ENCODE data around the gene KATNB1. TPM values are rescaled to one million over a fixed set of nuclear protein-coding genes. Genes with fewer than 3 reads are reported as not detected.
A peak's percentile ranks its signal among the peaks of the same experiment; 100 is the strongest.

Gene KATNB1
- polyA plus RNA-seq, 3 donors, result 16.9 to 35.6 (median 17.7) TPM

- H3K9me3 Mint-ChIP-seq, result no peaks in the 10 kb centered on the region
- 100% methylated on average over 1 of the region's 3 CpGs for WGBS (ENCODE audit: insufficient coverage)
- Histone ChIP-seq H3K4me3 (replicated peaks in 1 of 3; ENCODE audit: low read depth in 2 of 3, low read length in 3 of 3) (no peak overlapping the region), H3K9ac (ENCODE audit: insufficient read depth, low read length, poor library complexity, severe bottlenecking) (no peak overlapping the region), H2AFZ (ENCODE audit: insufficient read depth, low read depth, low read length, poor library complexity, severe bottlenecking) (no peak overlapping the region), H4K20me1 (ENCODE audit: insufficient read depth, low read length) (no peaks in the 10 kb centered on the region), H3K4me2 (replicated peaks; ENCODE audit: extremely low read depth, low read length, poor library complexity, severe bottlenecking) (no peak overlapping the region), H3K79me2 (ENCODE audit: insufficient read depth, low read length) (no peaks in the 10 kb centered on the region), H3K27me3 (ENCODE audit: control insufficient read depth in 2 of 2, insufficient read depth in 2 of 2, low read length in 2 of 2) (no peaks in the 10 kb centered on the region), H3K36me3 (replicated peaks in 1 of 2; ENCODE audit: control insufficient read depth in 1 of 2, insufficient read depth in 2 of 2, low read length in 2 of 2) (peaks cover 34 to 51% of the 10 kb centered on the region in 2 donors), H3K4me1 (ENCODE audit: control insufficient read depth in 1 of 2, insufficient read depth in 2 of 2, low read length in 2 of 2) (no peaks in the 10 kb centered on the region), H3K27ac (ENCODE audit: low read depth in 1 of 2, low read length in 2 of 2) (no peak overlapping the region), H3K9me3 (replicated peaks in 1 of 2; ENCODE audit: control insufficient read depth in 1 of 2, insufficient read depth in 1 of 2, low read length in 2 of 2) (no peaks in the 10 kb centered on the region)
- DNase-seq, result no peak
- intact Hi-C loops (cut with micrococcal nuclease), result no loop called here
- no peak for TF ChIP-seq CTCF (IDR thresholded peaks at IDR 0.05)
- no peaks in the 10 kb centered on the region for H3K4me1 Mint-ChIP-seq
- H3K27ac Mint-ChIP-seq, result no peak overlapping the region
- H3K27me3 Mint-ChIP-seq (ENCODE audit: low read depth in 3 of 3), result no peaks in the 10 kb centered on the region
- H3K36me3 Mint-ChIP-seq, result peaks cover 31 to 51% of the 10 kb centered on the region in 2 donors
- H3K4me3 Mint-ChIP-seq, result no peak overlapping the region
Observed at GRCh38 chr16:57749101-57749692, 13.6 kb downstream of the KATNB1 start.

GRCh38 chr16:57749856-57750452 is 14.4 kb downstream of the KATNB1 start:
- 100% methylated on average over 1 of the region's 5 CpGs for WGBS (ENCODE audit: insufficient coverage)
- H3K27me3 Mint-ChIP-seq (ENCODE audit: low read depth in 3 of 3), result no peaks in the 10 kb centered on the region
- H3K4me1 ChIP-seq (ENCODE audit: control insufficient read depth in 1 of 2, insufficient read depth in 2 of 2, low read length in 2 of 2), result no peaks in the 10 kb centered on the region
- intact Hi-C loops (cut with micrococcal nuclease), result no loop called here
- H3K4me3 ChIP-seq (replicated peaks in 1 of 3; ENCODE audit: low read depth in 2 of 3, low read length in 3 of 3), result no peak overlapping the region
- no peak overlapping the region for H3K4me3 Mint-ChIP-seq
- H3K36me3 Mint-ChIP-seq, result peaks cover 26 to 51% of the 10 kb centered on the region in 2 donors
- H2AFZ ChIP-seq (ENCODE audit: insufficient read depth, low read depth, low read length, poor library complexity, severe bottlenecking), result no peak overlapping the region
- H3K9me3 ChIP-seq (replicated peaks in 1 of 2; ENCODE audit: control insufficient read depth in 1 of 2, insufficient read depth in 1 of 2, low read length in 2 of 2), result no peaks in the 10 kb centered on the region
- H3K79me2 ChIP-seq (ENCODE audit: insufficient read depth, low read length), result no peaks in the 10 kb centered on the region
- no peaks in the 10 kb centered on the region for H3K4me1 Mint-ChIP-seq
- DNase-seq, result no peak
- peak overlapping the region in 2 of 7 donors; percentile 3 to 65 for H3K27ac Mint-ChIP-seq
- no peak for TF ChIP-seq CTCF (IDR thresholded peaks at IDR 0.05)
- no peak overlapping the region for H3K9ac ChIP-seq (ENCODE audit: insufficient read depth, low read length, poor library complexity, severe bottlenecking)
- H4K20me1 ChIP-seq (ENCODE audit: insufficient read depth, low read length), result no peaks in the 10 kb centered on the region
- no peak overlapping the region for H3K4me2 ChIP-seq (replicated peaks; ENCODE audit: extremely low read depth, low read length, poor library complexity, severe bottlenecking)
- H3K9me3 Mint-ChIP-seq, result no peaks in the 10 kb centered on the region
- H3K27me3 ChIP-seq (ENCODE audit: control insufficient read depth in 2 of 2, insufficient read depth in 2 of 2, low read length in 2 of 2), result no peaks in the 10 kb centered on the region
- H3K36me3 ChIP-seq (replicated peaks in 1 of 2; ENCODE audit: control insufficient read depth in 1 of 2, insufficient read depth in 2 of 2, low read length in 2 of 2), result peaks cover 31 to 51% of the 10 kb centered on the region in 2 donors
- no peak overlapping the region for H3K27ac ChIP-seq (ENCODE audit: low read depth in 1 of 2, low read length in 2 of 2)

Measured in CD14-positive monocyte (primary cell).